Esophagus muscularis mucosa (tissue), 4 donors: ENCODE results near the gene NRXN2. TPM values are rescaled to one million over a fixed set of nuclear protein-coding genes. Genes with fewer than 3 reads are reported as not detected.

ENCODE experiments used
- DNase-seq: peaks from one replicate; pipeline ENCODE4 v3.0.0-alpha.2; 2017; ENCODE audit errors: extremely low spot score
- H3K27ac ChIP-seq, 4 donors: fragments of 200-600 bp; sonication (generic); replicated peaks in 1 of 4; 1 replicate in 3 of 4; 2 replicates in 1 of 4; pipeline ENCODE4 v1.5.1; 2016 to 2019; ENCODE audit warnings: mild to moderate bottlenecking in 1 of 4
- H3K27me3 ChIP-seq, 4 donors: fragments of 200-600 bp; sonication (generic); one replicate each; pipeline versions ENCODE4 v1.5.1 to v1.6.0; 2016 to 2019
- H3K36me3 ChIP-seq, 4 donors: fragments of 200-600 bp; sonication (generic); one replicate each; pipeline ENCODE4 v1.5.1; 2016 to 2019
- H3K4me1 ChIP-seq, 4 donors: fragments of 200-600 bp; sonication (generic); one replicate each; pipeline ENCODE4 v1.5.1; 2016 to 2019
- H3K4me3 ChIP-seq, 4 donors: fragments of 200-600 bp; sonication (generic); 1 replicate in 2 of 4; 2 replicates in 2 of 4; pipeline ENCODE4 v1.5.1; 2016 to 2019; ENCODE audit warnings: mild to moderate bottlenecking in 4 of 4, moderate library complexity in 1 of 4
- H3K9me3 ChIP-seq, 4 donors: fragments of 200-600 bp; sonication (generic); 1 replicate in 3 of 4; 2 replicates in 1 of 4; pipeline ENCODE4 v1.5.1; 2016 to 2019
- CTCF ChIP-seq, 3 experiments: fragments of 200-600 bp in 2 of 3; fragments of 450-650 bp in 1 of 3; sonication (generic) in 2 of 3; IDR thresholded peaks; one replicate each; pipeline ENCODE4 v1.5.1; 2017 to 2019; ENCODE audit warnings: antibody characterized with exemption in 3 of 3, mild to moderate bottlenecking in 2 of 3, moderate library complexity in 1 of 3
- EP300 ChIP-seq: sonication (generic); formaldehyde crosslinking; IDR thresholded peaks from one replicate; pipeline ENCODE4 v1.6.1; 2017; ENCODE audit warnings: antibody characterized with exemption
- POLR2A ChIP-seq: fragments of 450-650 bp; IDR thresholded peaks from one replicate; pipeline ENCODE4 v1.6.1; 2017; ENCODE audit warnings: antibody characterized with exemption, moderate library complexity, mild to moderate bottlenecking, low read depth
- POLR2AphosphoS5 ChIP-seq, 2 donors: sonication (generic); formaldehyde crosslinking; IDR thresholded peaks; one replicate each; pipeline ENCODE4 v1.6.1; 2017; ENCODE audit warnings: antibody characterized with exemption in 2 of 2
- WGBS: methylation state at CpG from one replicate; pipeline ENCODE4 v1.1.5; 2018; 5-methylcytosine and 5-hydroxymethylcytosine counted together
- intact Hi-C: fragments of 100-400 bp; cut with DNase I; formaldehyde crosslinking; loops from one replicate; pipeline ENCODE4 v1.15.1; 2023
- total RNA-seq, 4 donors: library from RNA; depleted of rRNA; stranded (reverse); fragments of >200 nt; gene quantifications; one replicate each; pipeline versions ENCODE4 v1.1.0 to v1.2.1, GENCODE V29; 2016

NRXN2 gene
- total RNA-seq, 4 donors from 2014 or later: 2.1 to 12.9 (median 4.3) TPM

GRCh38 chr11:64606796-64607380, 116.1 kb downstream of the NRXN2 start:
- Histone ChIP-seq H3K36me3 (no peaks in the 10 kb centered on the region), H3K4me3 (no peak overlapping the region), H3K4me1 (peaks cover 0 to 14% (median 7%) of the 10 kb centered on the region in 4 donors), H3K27me3 (peaks cover 0 to 37% (median 0%) of the 10 kb centered on the region in 4 donors), H3K9me3 (no peaks in the 10 kb centered on the region), H3K27ac (no peak overlapping the region)
- WGBS: 84% methylated on average over 23 of the region's 23 CpGs
- intact Hi-C loops: no loop called here
- DNase-seq: no peak
- TF ChIP-seq CTCF (IDR thresholded peaks at IDR 0.05): no peak
- TF ChIP-seq POLR2A: no peak
- TF ChIP-seq POLR2AphosphoS5 (IDR thresholded peaks at IDR 0.05): no peak
- no peak for TF ChIP-seq EP300

GRCh38 chr11:64605656-64606585, 117.1 kb downstream of the NRXN2 start:
- H3K4me1 ChIP-seq: peaks cover 0 to 14% (median 7%) of the 10 kb centered on the region in 4 donors
- TF ChIP-seq POLR2A: no peak
- no peak for TF ChIP-seq POLR2AphosphoS5 (IDR thresholded peaks at IDR 0.05)
- TF ChIP-seq EP300: no peak
- no peak for TF ChIP-seq CTCF (IDR thresholded peaks at IDR 0.05)
- no peak overlapping the region for H3K27ac ChIP-seq
- no peaks in the 10 kb centered on the region for H3K36me3 ChIP-seq
- H3K9me3 ChIP-seq: no peaks in the 10 kb centered on the region
- peaks cover 0 to 43% (median 0%) of the 10 kb centered on the region in 4 donors for H3K27me3 ChIP-seq
- intact Hi-C loops: no loop called here
- no peak for DNase-seq
- no peak overlapping the region for H3K4me3 ChIP-seq
- WGBS: 76% methylated on average over 14 of the region's 21 CpGs

GRCh38 chr11:64605244-64605560, 117.8 kb downstream of the NRXN2 start:
- Histone ChIP-seq H3K4me3 (no peak overlapping the region), H3K4me1 (peaks cover 0 to 14% (median 7%) of the 10 kb centered on the region in 4 donors), H3K9me3 (no peaks in the 10 kb centered on the region), H3K27me3 (peaks cover 0 to 43% (median 0%) of the 10 kb centered on the region in 4 donors), H3K36me3 (no peaks in the 10 kb centered on the region), H3K27ac (no peak overlapping the region)
- 65% methylated on average over 10 of the region's 10 CpGs for WGBS
- TF ChIP-seq EP300 (no peak), CTCF (IDR thresholded peaks at IDR 0.05) (no peak), POLR2A (no peak), POLR2AphosphoS5 (IDR thresholded peaks at IDR 0.05) (no peak)
- DNase-seq: no peak
- intact Hi-C loops: no loop called here

GRCh38 chr11:64604458-64605243, 118.3 kb downstream of the NRXN2 start:
- Histone ChIP-seq H3K4me1 (peaks cover 0 to 14% (median 7%) of the 10 kb centered on the region in 4 donors), H3K9me3 (no peaks in the 10 kb centered on the region), H3K36me3 (no peaks in the 10 kb centered on the region), H3K27me3 (peaks cover 0 to 43% (median 0%) of the 10 kb centered on the region in 4 donors), H3K4me3 (no peak overlapping the region), H3K27ac (no peak overlapping the region)
- TF ChIP-seq POLR2A: no peak
- no peak for TF ChIP-seq CTCF (IDR thresholded peaks at IDR 0.05)
- no peak for TF ChIP-seq EP300
- no peak for TF ChIP-seq POLR2AphosphoS5 (IDR thresholded peaks at IDR 0.05)
- intact Hi-C loops: no loop called here
- no peak for DNase-seq
- 76% methylated on average over 7 of the region's 7 CpGs for WGBS
